Hypothalamus (tissue), 51 donors: Measurements from ENCODE around the gene PIAS4.
A peak's percentile ranks its signal among the peaks of the same experiment; 100 is the strongest.

Experiments used
- DNase-seq, 51 donors: peaks; one replicate each; lab custom pipeline; 2025; lab: John Stamatoyannopoulos, UW

Gene PIAS4

GRCh38 chr19:4066176-4066606 lies 58.7 kb downstream of the PIAS4 start:
- peak in 18 of 51 donors; percentile 52 to 86 (median 72) for DNase-seq

GRCh38 chr19:4066682-4067395 lies 59.3 kb downstream of the PIAS4 start, which contains the start of gene ZBTB7A:
ZBTB7A (minus strand) TSS chr19:4066899; CDS start chr19:4055232, 11,667 bp downstream.
- DNase-seq = peak in 46 of 51 donors; percentile 18 to 84 (median 64)

- peak in 15 of 51 donors; percentile 20 to 72 (median 57) for DNase-seq
Measured at GRCh38 chr19:4067396-4068046, 60.0 kb downstream of the PIAS4 start.

DNA sequence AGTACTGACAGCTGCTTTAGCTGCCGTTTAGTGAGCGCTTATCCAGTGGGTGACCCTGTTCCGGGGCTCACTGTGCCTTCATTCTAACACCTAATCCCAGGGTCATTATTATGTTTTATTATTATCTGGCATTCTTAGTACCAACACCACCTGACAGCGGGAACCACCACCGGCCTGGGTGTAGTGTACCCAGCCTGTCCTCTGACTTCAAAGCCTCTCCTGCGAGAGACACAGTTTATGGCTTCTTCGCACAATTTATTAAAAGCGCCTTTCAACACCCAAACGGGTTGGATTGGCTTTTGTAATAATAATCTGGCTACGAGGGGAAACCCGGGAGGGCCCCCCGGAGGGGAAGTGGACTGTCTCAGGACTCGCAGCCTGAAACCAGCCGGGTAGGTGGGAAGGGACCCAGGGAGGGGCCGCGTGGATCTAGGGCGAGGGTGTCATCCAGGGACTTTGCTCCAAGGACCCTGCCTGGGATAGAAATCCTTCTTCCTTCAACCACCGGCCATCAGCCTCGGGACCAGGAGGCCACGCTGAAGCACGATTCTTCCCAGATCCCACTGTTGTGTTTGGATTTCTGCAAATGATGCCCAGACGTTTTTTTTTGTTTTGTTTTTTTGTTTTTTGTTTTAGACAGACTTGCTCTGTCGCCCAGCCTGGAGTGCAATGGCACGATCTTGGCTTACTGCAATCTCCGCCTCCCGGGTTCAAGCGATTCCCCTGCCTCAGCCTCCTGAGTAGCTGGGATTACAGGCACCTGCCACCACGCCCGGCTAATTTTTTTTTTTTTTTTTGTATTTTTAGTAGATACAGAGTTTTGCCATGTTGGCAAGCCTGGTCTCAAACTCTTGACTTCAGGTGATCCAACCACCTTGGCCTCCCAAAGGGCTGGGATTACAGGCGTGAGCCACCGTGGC lies 60.8 kb downstream of the PIAS4 start:
- peak in 3 of 51 donors; percentile 7 to 44 (median 37) for DNase-seq

- DNase-seq = peak in 1 of 51 donors; percentile 22
Measured at GRCh38 chr19:4069331-4069959, 61.9 kb downstream of the PIAS4 start.

DNA sequence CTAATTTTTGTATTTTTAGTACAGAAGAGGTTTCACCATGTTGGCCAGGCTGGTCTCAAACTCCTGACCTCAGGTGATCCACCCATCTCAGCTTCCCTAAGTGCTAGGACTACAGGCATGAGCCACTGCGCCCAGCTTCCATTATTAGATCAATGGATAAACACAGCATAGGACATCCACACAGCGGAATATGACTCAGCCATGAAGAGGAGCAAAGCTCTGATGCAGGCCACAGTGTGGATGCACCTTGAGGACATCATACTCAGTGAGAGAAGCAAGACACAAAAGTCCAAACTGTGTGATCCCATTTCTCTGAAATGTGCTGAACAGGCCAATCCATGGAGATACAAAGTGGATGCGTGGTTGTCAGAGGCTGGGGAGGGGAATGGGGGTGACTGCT lies 64.1 kb downstream of the PIAS4 start:
- no peak for DNase-seq

GRCh38 chr19:4075373-4075772 lies 67.8 kb downstream of the PIAS4 start:
- DNase-seq = no peak

- DNase-seq = no peak
Measured at GRCh38 chr19:4077007-4077374, 69.5 kb downstream of the PIAS4 start.

GRCh38 chr19:4077800-4078684 lies 70.5 kb downstream of the PIAS4 start:
- peak in 8 of 51 donors; percentile 12 to 29 (median 20) for DNase-seq

DNA sequence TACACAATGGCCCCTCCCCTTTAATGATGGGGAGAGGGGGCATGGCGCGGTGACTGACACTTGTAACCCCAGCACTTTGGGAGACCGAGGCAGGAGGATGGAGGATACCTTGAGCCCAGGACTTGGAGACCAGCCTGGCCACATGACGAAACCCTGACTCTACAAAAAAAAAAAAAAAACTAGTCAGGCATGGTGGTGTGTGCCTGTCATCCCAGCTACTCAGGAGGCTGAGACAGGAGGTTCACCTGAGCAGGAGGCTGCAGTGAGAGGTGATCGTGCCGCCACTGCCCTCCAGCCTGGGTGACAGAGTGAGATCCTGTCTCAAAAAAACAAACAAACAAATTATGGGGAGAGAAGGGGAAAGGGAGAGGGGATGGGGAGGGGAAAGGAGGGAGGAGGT lies 72.9 kb downstream of the PIAS4 start:
- DNase-seq = no peak

DNA sequence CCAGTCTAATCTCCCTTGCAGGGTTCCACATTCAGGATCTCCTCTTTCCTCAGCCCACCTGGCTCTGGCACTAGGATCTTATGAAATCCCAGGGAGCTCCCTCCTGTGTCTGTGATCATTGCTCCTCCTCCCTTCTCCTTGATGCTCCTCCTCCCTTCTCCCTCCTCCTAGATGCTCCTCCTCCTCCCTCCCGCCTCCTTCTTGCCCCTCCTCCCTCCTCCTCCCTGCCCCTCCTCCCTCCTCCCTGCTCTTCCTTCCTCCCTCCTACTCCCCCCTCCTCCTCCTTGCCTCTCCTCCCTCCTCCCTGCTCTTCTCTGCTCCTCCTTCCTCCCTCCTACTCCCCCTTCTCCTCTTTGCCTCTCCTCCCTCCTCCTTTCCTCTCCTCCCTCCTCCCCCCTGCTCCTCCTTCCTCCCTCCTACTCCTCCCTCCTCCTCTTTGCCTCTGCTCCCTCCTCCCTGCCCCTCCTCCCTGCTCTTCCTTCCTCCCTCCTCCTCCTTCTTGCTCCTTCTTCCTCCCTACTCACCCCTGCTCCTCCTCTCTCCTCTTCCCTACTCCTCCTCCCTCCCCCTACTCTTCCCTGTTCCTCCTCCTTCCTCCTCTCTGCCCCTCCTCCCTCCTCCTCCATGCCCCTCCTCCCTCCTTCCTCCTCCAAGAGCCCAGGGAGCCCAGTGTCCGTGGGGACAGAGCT lies 74.0 kb downstream of the PIAS4 start:
- no peak for DNase-seq

DNA sequence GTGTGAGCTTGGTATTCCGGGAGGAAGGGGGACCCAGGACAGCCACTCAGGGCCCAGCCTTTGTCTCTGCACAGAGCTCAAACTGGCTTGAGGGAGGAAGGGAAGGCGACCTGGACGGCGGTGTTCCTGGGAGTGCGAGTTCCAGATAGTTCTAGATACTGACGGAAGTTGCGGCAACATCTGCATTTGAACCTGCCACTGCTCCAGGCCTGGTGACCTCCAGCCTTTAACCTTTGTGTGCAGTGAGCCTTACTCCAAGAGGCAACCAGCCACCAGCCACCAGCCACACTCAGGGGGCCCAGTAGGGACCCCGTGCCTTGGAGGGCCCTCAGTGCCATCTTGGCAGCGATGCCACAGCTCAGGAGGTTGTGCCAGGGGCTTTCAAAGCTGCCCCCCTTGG lies 74.6 kb downstream of the PIAS4 start:
- DNase-seq = no peak

GRCh38 chr19:4083677-4084546 lies 76.4 kb downstream of the PIAS4 start:
- DNase-seq = no peak

GRCh38 chr19:4084547-4084877 lies 77.0 kb downstream of the PIAS4 start:
- DNase-seq = no peak

DNA sequence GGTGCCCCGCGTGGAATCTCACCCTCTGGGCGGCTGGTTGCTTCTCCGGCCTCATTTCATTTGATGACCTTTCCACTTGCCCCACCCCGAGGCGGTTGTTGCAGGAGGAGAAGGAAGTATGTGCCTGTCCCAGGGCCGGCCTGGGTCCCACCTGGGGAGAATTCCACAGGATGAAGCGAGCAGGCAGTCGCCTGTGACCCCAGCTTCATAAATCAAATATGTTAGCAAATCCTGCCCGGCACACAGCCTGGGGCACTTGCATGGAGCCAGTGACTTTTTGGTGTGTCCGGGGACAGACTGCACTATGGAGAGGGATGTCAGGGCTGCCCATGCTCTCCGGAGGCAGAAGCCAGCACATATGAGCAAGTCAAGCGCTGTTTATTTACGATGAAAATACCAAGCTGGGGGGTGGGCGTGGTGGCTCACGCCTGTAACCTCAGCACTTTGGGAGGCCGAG lies 78.9 kb downstream of the PIAS4 start:
- no peak for DNase-seq

DNA sequence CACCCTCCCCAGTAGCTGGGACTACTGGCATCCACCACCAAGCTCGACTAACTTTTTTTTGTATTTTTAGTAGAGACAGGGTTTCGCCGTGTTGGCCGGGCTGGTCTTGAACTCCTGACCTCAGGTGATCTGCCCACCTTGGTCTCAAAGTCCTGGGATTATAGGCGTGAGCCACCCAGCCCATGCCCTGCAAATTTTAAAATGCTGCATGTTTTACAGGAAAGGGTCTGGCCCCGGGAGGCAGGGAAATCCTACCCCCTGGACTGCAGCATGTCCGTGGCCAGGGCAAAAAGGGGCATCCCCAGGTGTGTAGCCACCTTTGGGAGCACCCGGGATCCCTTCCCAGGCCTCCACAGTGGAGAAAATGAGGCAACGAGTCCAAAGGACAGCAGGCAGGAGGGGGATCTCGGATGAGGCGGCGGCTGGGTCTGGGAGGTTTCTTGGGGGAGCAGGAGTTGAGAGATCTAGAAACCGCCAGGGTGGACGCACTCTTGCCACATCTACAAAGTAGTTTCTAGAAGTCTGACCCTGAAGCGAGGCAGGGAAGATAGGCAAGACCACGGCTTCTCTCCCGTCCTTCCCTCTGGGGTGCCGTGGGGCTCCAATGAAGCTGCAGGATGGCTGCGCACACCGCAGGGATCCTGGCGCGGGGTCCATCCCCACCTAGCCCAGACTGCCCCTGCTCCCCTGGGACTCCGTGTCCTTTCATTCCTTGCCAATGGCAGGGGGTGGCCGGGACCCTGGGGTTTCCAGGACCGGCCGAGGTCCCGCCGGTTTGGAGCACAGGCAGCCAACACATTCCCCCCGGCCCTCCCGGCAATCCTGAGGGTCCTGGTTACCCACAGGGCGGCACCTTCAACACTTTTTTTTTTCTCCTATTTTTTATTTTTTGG lies 80.5 kb downstream of the PIAS4 start:
- DNase-seq = no peak

DNA sequence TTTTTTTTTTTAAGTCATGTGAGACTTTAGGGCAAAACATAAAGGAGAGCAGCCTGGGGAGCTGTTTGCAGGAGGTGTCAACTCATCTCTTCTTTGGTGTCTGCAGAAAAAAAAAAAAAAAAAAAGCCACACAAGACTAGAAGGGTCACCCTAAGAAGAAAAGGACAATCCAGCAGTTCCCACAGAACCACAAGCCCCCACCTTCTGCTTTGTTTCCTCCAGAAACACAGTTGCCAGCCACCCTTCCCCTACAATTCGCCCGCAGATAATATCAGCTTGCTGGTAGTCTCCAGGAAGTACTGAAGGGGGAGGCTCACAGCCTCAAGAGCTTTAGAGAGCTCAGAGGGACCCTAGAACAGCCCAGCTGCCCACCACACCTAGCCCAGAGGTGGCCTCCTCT lies 81.4 kb downstream of the PIAS4 start:
- DNase-seq = no peak
